ENCODE measurements around the gene CCDC154.

The CCDC154 gene

DNA sequence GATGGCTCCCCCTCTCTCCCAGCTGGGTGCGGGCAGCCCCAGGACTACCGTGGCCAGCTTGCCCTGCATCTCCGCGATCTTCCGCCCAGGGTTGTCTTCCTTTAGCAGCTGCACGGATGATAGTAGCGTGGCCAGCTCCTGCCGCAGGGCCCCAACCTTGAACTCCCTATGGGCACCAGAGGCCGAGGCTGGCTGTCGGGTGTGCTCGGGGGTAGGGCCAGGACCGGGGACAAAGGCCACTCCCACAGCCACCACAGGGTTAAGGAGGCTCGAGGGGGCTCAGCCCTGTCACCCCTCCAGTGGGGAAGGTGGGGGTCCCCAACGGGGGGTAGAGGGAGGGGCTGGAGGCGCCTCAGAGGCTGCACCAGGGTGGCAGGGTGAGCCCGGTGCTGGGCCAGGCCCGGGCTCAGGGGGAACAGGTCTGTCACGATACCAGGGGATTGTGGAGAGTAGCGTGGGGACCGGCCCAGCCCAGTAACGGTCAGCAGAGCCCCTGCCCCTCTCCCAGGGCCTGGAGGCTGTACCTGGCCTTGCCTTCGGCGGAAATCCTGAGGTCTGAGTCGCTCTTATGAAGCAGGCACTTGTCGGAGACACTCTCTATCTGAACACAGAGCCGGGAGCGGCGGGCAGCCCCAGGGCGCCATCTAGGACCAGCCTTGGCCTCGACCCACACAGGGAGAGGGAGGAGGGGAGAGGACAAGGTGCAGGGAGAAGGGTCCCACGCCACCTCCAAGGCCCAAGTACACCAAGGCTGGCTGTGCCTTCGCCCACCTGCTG lies 8.2 kb downstream of the CCDC154 start:
- H3K4me3 ChIP-seq (replicated peaks; ENCODE audit: low read depth, low read length), result no peak overlapping the region
- no peak for DNase-seq (ENCODE audit: low read depth)
- TF ChIP-seq, protein P1, sequence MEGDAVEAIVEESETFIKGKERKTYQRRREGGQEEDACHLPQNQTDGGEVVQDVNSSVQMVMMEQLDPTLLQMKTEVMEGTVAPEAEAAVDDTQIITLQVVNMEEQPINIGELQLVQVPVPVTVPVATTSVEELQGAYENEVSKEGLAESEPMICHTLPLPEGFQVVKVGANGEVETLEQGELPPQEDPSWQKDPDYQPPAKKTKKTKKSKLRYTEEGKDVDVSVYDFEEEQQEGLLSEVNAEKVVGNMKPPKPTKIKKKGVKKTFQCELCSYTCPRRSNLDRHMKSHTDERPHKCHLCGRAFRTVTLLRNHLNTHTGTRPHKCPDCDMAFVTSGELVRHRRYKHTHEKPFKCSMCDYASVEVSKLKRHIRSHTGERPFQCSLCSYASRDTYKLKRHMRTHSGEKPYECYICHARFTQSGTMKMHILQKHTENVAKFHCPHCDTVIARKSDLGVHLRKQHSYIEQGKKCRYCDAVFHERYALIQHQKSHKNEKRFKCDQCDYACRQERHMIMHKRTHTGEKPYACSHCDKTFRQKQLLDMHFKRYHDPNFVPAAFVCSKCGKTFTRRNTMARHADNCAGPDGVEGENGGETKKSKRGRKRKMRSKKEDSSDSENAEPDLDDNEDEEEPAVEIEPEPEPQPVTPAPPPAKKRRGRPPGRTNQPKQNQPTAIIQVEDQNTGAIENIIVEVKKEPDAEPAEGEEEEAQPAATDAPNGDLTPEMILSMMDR (IDR thresholded peaks at IDR 0.05; ENCODE audit: low read length, missing control alignments), result no peak

DNA sequence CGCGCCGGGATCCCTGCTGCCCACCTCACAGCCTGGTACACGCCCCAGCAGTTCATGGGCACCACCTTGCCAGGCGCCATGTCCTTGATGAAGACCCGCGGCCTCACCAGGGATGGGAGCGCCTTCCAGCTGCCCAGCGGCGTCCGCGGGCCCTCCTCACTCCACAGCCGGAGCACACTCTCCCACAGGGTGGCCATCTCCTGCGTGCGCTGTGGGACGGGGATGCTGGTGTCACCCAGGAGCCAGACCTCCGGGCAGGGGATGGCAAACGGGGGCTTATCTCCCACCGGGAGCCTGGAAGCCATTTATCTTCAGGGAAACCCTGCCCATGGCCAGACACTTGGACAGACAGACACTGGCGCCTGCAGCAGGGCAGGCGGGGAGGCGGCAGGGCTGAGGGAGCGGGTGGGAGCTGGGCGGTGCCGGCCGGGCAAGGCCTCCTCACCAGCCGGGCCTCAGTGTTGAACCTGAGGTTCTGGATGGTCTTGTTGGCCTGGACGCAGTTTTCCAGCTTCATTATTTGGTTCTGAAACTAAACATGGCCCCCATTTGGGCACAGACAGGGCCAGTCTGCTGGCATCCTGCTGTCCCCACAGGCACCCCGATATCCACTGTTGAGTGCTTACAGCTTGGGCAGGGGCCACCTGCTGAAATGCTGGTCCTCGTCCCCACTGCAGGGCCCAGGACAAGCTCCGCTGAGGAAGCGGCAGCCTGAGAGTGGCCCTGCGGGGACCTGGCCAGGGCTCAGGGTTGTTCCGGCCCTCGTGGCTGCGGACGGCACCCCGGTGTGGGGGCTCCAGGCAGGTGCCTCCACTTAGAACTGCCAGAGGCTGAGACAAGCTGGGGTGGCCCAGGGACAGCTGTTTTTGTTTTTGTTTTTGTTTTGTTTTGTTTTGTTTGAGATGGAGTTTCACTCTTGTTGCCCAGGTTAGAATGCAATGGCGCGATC lies 9.4 kb downstream of the CCDC154 start:
- no peak overlapping the region for H3K4me3 ChIP-seq (replicated peaks; ENCODE audit: low read depth, low read length)
- TF ChIP-seq, protein P1 (IDR thresholded peaks at IDR 0.05; ENCODE audit: low read length, missing control alignments), result no peak
- DNase-seq (ENCODE audit: low read depth), result no peak

DNA sequence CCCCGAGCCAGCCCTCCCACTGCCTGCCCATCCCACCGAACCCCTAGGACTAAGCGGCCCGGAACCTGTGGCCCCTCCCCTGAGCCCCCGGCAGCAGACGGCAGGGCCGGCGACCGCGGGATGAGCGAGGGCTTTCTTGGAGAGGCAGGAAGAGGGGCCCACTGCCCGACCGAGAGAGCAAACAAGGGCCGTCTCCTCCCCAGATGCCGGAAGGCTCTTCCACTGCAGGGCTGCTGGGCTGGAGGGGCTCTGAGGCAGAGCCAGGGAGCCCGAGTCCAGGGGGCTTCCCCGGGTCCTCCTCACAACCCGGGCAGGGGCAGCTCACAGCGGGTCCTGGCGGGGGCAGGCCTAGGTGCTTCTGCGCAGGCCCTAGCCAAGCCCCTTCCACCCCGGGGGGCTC lies 10.6 kb downstream of the CCDC154 start:
- TF ChIP-seq, protein P1 (IDR thresholded peaks at IDR 0.05; ENCODE audit: low read length, missing control alignments), result no peak
- DNase-seq (ENCODE audit: low read depth), result no peak
- H3K4me3 ChIP-seq (replicated peaks; ENCODE audit: low read depth, low read length), result no peak overlapping the region

DNA sequence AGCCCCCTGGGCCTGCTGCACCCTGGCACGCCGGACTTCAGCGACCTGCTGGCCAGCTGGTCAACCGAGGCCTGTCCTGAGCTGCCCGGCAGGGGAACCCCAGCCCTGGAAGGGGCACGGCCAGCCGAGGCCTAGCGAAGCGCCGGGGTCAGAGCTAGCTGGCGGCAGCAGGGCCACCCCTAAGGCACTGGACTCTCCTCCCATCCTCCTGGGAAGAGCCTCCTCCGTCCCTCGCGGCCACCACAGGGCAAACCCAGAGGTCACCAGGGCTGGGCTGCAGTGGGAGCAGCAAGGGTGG lies 11.1 kb downstream of the CCDC154 start:
- H3K4me3 ChIP-seq (replicated peaks; ENCODE audit: low read depth, low read length), result no peak overlapping the region
- no peak for DNase-seq (ENCODE audit: low read depth)
- TF ChIP-seq, protein P1 (IDR thresholded peaks at IDR 0.05; ENCODE audit: low read length, missing control alignments), result no peak

DNA sequence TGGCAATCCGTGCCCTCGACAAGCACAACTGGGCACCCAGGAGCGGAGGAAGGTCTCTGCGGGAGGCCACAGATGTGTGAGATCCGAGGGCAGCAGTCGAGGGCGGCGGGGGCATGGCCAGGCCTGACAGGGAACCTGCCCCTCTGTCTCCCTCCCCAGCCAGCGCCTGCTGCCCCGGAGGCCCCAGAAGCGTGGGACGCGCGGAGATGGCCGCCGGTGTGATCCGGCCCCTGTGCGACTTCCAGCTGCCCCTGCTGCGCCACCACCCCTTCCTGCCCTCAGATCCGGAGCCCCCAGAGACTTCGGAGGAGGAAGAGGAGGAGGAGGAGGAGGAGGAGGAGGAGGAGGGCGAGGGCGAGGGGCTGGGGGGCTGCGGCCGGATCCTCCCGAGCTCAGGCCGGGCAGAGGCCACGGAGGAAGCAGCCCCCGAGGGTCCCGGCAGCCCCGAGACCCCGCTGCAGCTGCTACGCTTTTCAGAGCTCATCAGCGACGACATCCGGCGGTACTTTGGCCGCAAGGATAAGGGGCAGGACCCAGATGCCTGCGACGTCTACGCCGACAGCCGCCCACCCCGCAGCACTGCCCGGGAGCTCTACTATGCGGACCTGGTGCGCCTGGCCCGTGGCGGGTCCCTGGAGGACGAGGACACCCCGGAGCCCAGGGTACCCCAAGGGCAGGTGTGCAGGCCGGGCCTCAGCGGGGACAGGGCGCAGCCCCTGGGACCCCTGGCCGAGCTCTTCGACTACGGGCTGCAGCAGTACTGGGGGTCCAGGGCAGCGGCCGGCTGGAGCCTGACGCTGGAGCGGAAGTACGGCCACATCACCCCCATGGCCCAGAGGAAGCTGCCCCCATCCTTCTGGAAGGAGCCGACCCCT lies 11.7 kb downstream of the CCDC154 start:
- H3K4me3 ChIP-seq (replicated peaks; ENCODE audit: low read depth, low read length), result no peak overlapping the region
- TF ChIP-seq, protein P1 (IDR thresholded peaks at IDR 0.05; ENCODE audit: low read length, missing control alignments), result no peak
- DNase-seq (ENCODE audit: low read depth), result no peak

DNA sequence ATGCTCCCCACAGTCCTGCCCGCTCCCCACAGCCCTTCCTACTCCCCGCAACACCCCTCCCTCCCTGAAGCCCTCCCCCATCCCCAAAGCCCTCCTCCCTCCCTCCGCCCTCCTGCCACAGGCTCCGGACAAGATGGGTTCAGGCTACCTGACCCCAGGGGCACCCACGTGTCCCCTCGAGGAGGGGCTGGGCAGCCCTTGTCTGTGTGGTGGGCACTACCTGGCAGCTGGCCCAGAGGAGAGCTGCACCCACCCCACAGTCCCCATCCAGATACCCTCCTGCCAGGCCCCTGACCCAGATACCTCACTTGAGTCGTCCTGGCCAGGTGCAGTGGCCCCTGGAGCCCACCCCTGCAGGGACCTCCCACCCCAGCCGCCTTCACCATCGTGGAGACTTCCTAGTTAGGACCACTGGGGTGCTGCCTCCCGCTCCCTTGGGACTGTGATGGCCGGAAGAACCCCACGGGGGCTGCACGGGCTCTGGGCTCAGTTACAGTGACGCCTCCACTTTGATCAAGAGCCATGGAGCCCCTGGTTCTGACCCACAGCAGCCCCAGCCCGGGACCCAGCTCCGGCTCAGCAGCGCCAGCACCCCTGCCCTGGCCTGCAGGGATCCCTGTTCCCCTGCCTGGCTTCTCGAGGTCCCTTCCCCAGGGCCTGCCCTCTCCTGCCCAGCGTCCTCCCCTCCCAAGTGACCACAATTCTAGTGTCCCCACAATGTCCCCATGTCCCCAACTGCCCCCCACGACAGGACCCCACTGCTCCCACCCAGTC lies 12.7 kb downstream of the CCDC154 start:
- TF ChIP-seq, protein P1 (IDR thresholded peaks at IDR 0.05; ENCODE audit: low read length, missing control alignments), result no peak
- no peak overlapping the region for H3K4me3 ChIP-seq (replicated peaks; ENCODE audit: low read depth, low read length)
- DNase-seq (ENCODE audit: low read depth), result no peak

Data from fibroblast of pulmonary artery (primary cell).